Cerebellar nuclear complex (tissue), 1 donor: ENCODE measurements around the gene ENO1.
"Not testable (repeated sequence)": the region's sequence is repeated elsewhere in the genome, so short reads cannot be mapped to it uniquely, and the experiment has no call there.

Source experiments
- DNase-seq, 2 experiments: peaks; one replicate each; lab custom pipeline; 2025; lab: John Stamatoyannopoulos, UW

Gene ENO1

DNA sequence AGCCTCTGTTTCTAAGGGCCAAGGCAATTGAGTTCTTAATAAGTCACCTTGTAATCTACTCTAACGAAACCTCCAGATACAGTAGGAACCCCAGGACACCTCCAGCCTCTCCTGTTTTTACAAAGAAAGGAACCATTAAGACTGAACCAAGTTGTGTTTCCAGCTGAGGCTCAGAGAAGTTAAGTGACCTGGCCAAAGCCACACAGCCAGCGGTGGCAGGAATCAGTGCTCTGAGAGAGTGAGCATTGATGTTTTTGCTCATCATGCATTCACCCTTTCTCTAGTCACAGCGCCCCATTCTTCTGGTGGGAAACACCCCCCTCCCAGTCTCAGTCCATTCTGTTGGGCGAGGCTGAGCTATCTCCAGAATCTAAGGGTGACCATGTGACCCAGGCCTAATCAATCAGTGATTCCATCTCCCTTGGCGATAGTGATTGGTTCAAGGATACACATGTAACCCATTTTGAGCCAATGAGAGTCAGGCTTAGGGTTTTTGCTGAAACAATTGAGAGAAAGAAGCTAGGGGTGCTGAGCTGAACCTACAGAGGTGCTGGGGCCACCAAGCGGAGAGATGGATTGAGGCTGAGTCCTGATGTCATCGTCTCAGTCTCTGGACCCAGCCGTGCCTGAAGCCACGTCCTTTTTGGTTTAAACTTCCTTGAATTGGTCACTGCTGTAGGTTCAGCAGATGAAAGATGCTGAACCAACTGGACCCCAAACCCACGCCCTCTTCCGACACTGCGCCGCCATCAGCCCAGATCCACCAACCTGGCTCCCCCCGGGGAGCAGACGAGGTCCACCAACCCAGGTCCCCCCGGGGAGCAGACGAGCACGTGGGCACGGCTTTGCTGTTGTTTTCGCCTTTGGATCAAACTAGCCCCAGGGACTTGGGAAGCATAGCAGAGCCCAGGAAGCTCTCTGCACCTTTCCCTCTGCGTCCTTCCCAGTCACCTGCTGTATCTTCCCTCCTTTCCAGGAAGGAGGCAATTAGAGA, 33.1 kb downstream of the ENO1 start:
- DNase-seq: no peak

DNA sequence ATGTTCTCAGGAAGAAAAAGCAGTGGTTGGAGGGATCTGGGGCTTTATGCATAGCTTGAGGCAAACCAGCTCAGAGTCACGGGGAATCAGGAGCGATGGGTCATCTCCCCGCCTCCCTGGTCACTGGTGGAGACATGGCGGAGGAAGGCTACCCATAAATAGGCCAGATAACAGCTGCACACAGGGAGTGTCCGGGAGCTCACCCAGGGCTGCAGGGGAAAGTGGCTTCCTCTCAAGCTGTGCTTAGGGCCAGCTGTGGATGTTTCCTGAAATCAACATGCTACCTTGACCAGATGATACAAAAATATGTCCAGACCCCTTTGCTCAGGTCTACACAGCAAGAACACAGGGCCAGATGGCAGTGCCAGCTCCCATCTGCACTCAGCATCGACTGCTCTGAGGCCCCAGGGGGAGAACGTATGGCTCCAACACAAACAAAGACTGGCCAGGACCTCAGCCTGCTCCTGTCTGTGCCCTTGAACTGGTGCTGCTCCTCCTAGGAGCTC, 33.9 kb downstream of the ENO1 start:
- DNase-seq: no peak

DNA sequence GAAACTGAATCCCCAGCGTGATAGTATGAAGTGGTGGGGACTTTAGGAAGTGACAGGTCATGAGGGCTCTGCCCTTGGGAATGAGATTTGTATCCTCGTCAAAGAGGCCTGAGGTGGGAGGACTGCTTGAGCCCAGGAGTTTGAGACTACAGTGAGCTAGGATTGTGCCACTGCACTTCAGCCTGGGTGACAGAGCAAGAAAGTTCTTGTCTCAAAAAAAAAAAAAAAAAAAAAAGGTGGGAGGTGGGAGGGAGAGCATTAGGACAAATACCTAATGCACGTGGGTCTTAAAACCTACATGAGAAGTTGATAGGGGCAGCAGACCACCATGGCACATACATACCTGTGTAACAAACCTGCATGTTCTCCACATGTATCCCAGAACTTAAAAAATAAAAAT, 37.1 kb downstream of the ENO1 start:
- DNase-seq: no peak

DNA sequence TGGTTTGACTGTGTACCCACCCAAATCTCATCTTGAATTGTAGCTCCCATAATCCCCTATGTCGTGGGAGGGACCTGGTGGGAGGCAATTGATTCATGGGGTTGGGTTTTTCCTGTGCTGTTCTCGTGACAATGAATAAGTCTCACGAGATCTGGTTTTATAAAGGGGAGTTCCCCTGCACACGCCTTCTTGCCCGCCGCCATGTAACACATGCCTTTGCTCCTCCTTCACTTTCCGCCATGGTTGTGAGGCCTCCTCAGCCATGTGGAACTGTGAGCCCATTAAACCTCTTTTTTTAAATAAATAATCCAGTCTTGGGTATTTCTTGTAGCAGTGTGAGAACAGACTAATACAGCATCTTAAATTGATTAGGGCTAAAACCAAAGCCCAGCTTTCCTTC, 38.5 kb downstream of the ENO1 start:
- no peak for DNase-seq

DNA sequence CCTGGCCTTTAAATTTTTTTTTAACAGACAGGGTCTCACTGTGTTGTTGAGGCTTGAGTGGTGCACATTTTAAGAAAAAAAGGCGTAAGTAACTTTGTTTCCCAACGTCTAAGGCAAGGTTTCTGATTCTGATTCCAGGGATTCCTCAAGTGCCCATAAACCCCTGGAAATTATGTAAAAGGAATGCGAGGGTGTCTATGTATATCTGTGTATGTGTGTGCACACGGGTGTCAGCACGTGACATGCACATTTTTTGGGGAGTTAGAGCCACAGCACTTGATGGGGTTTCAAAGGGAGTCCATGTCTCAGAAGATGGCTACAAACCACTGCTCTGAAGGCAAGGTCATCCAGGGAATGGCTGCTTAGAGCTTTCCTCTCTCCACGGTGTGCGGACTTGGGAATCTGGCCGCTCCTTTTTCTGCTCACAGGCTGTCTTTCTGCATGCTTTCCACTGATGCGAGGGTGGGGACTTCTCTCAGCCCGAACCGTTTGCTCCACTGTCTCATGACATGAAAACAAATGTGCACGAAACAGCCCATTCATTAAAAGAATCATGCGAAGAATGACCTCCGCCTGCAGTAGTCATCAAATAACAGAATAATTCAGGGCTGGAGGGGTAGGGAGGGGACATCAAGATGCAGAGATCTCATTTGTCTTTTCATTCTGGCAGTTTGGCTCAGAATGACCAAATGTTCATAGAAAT, 42.4 kb downstream of the ENO1 start:
- DNase-seq: no peak

DNA sequence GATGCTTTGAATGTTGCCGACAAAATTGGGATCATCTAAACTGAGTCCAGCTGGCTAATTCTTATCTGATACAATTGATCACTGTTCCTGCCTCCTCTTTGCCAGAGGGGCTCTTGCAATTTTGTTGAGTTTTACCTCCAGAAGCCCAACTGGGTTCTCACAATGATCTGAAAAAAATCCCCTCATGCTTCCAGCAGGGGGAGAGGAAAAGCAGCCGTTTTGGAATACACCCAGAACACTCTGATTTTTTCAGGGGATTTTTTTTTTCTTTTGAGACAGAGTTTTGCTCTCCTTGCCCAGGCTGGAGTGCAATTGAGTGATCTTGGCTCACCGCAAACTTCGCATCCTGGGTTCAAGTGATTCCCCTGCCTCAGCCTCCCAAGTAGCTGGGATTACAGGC, 47.1 kb downstream of the ENO1 start:
- no peak for DNase-seq

DNA sequence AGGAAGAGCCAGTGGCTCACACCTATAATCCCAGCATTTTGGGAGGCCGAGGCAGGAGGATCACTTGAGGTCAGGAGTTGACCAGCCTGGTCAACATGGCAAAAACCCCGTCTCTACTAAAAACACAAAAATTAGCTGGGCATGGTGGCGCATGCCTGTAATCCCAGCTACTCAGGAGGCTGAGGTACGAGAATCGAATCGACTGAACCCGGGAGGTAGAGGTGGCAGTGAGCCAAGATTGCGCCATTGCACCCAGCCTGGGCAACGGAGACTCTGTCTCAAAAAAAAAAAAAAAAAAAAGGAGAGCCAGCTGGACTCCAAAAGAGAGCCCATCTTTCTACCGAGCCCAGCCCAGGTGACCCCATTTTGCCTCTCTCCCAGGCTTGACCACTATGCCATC, 47.8 kb downstream of the ENO1 start:
- not testable (repeated sequence) for DNase-seq

DNA sequence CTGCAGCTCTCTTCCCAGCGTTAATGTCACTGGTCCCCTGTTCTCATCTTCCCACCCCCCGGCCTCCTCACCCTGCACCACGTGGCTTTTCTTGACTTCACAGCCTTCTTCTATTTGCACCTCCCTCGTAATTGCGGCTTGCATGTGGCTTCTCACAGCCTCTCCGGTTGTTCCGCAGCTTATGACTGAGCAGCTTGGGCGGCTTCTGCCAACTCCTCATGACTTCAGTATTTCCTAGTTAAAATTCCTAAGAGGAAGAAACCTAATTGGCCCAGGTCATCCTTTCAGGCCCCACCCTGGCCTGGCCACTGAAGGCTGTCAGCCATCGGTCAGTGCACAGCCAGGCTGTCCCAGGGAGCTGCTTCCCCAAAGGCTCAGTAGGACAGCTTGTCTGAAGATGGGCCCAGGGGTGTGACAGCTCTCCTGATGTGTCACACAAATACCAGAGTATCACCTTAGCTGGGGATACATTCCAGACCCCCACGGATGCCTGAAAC, 52.5 kb downstream of the ENO1 start:
- no peak for DNase-seq

DNA sequence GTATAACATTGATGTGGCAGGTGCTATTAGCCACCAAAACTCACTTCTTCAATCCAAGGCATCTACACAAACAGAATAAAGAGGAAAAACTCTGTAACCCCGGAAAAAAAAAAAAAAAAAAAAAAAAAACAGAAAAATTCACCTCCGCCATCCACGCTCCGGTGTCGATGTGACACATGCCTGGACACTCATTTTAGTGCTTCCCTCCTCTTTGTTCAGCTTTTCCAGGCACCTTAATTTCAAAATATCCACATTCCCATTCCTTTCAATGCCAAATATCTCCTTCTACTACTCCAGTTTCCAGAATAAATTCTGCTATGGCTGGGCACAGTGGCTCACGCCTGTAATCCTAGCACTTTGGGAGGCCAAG, 55.2 kb downstream of the ENO1 start:
- no peak for DNase-seq

DNA sequence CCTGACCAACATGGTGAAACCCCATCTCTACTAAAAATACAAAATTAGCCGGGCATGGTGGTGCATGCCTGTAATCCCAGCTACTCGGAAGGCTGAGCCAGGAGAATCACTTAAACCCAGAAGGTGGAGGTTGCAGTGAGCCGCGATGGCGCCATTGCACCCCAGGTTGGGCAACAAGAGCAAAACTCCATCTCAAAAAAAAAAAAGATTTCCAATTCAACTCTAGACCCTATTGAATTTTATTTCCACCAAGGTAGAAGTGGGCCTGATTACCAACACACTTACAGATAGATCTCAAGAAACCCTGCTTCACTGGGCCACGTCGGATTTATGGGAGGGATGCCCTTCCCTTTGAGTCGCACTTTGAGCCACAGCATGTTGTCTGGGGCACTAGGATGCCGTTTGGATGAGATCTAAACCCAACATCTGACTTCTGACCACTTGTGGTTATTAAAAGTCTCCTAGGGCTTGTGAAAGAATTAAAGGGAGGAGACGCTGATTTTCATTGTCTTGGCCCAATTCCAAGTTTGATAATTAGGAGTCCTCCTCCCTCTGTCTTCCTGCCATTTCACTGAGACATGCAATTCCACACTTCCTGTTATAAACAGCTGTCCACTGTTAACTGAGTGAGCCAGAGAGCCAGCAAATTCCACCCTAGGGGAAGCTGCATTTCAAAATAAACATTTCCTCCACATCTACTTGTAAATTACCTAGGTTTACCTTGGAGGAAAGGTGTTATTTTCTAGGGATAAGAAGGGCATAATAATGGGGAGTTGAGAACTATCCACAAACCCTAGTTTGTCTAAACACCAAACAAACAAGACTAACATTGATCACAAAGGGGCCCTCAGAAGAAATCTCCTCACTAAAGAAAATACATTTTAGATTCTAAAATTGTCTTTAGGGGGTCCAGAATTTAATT, 55.9 kb downstream of the ENO1 start:
- DNase-seq: no peak

DNA sequence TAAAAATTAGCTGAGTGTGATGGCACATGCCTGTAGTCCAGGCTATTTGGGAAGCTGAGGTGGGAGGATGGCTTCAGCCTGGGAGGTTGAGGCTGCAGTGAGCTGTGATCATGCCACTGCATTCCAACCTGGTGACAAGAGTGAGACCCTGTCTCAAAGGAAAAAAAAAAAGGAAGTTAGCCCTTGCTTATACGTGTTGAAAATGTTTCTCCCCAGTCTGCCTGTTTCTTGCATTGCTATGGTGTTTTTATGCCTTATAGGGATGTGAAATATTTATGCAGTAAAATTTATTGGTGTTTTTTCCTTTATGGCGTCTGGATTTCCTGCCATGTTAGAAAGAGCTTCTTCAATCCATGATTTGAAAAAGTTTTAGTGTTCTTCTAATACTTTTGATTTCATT, 57.4 kb downstream of the ENO1 start:
- no peak for DNase-seq

DNA sequence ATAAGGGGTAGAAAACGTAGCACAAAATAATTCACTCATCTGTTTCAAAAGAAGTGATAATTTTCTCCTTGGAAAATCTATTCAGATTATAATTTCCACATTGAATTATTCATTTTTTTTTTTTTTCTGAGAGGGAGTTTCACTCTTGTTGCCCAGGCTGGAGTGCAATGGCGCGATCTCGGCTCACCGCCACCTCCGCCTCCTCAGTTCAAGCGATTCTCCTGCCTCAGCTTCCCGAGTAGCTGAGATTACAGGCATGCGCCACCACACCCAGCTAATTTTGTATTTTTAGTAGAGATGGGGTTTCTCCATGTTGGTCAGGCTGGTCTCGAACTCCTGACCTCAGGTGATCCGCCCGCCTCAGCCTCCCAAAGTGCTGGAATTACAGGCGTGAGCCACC, 59.7 kb downstream of the ENO1 start:
- DNase-seq: not testable (repeated sequence)

DNA sequence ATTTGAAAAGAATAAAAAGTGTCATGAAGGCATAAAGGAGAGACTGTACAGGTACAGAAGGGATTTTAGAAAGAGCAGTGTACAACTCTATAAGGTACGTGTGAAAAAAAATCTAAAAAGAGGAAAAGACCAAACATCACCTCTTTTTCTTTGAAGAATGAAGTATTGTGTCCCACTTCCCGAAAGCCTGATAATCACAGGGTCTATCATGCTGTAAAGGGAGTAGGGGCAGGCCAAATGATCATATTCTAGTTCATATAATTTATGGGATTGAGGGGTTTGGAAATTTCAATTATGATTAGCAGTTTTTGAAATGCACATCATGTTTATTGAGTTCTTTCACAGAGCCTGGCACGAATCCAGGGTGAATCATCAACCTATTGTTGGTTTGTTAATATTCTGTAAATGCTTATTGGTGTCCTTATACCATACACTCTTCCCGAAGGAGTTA, 60.1 kb downstream of the ENO1 start:
- DNase-seq: no peak

DNA sequence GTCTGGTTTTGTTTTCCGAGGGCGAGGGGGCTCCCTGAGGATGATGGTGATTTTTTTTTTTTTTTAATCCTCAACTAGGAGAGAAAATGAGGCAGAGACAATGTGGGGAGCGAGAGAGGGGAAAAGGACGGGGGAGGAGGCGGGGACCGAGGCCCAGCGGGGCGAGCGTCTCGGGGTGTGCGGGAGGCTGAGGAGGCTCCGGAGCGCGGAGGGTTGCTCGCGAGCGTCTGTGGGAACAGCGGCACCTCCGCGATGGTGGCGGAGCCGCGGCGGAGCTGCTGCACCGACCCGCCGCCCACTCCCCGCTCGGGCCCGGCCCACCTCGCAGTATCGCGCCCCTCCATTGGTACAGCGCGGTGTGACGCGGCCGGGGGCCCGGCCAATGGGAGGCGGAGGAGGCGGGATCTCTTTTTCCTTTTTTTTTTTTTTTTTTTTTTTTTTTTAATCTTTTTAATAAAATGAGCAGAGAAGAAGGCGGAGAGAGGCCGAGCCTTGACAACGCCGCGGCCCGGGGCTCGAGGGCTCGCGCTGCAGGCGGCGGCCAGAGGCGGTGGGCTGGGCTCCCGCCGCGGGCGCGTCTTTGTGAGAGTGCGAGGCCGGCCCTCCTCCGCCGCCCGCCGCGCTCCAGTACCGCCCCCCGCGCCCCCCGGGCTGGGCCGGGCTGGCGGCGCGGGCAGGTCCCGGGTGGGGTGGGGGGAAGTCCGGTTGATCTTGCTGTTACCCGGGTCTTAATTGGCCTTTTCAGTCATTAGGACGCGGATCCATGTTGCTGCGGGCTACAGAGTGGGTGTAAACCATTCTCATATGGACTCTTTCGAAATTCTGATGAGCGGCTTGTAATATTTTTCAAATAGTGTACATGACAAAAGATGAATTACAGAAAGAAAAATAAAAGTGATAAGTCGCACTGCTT, 60.8 kb downstream of the ENO1 start, which contains the start of gene RERE:
Gene RERE, minus strand, starts transcription at position 229 of the 913 bp plus-strand sequence.
- peak in 1 of 2 experiments; percentile 71 for DNase-seq

DNA sequence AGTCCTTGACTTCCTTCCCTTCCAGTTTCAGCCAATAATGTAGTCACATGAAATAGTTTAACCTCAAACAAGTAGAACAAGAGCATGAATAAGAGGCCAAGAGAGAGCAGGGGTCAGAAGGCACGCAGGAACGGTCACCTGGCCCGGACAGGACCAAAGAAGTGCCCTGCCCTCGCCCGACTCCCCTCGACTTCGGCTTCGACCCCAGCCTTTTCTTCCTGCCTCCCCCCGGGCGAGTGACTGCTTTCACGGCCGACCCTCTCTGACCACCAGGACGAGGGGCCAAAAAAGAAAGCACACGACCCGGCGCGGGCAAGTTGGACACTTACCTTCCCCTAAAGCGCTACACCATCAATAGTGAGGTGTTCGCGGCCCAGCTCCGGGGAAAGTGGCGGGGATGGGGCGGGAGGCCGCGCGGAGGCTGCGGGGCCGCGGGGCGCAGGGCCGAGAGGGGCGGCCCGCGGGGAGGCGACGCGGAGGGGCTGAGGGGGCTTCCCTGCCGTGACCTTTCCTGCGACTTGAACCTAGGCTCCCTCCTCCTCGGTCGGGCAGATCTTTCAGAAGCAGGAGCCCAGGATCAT, 61.6 kb downstream of the ENO1 start:
- DNase-seq: no peak

DNA sequence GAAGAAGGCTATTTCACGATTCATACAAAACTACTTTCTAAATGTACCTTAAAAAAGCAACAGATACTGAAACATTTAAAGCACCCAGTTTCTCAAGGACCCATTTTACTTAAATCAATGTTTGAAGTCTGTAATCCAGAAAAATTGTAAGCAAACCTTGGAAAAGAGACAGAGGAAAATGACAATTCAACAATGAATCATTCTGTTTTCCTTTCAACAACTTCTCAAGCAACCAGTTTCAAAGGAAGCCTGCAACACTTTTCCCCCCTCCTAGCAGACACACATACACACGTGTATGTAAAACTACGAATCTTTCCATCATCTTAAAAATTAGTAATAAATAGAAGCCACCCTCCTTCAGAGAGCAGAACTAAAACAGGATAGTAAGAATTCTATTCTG, 62.2 kb downstream of the ENO1 start:
- no peak for DNase-seq

DNA sequence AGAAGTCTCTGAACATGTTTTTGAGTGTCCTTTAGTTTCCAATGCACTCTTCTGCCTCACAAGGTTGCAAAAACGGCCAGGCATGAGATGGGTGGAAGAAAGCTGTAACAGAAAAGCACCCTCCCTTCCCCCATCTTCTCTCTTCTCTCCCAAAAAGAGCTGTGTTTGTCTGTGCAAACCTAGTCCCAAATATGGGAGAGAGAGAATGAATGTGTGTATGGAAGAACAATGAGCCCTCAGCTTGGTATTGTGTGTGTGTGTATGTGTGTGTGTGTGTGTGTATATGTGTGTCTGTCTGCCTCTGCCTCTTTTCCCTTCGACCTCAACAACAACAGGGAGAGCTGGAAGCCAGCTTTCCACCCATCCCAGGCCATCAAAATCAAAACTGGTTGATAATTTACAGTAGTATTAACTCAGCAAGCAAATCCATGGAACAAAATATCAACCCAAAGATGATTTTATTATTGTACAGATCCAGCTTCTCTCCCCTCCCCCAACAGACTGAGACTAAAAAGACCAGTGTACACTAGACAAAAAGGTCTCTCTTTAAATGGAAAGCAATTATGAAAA, 62.8 kb downstream of the ENO1 start:
- no peak for DNase-seq

DNA sequence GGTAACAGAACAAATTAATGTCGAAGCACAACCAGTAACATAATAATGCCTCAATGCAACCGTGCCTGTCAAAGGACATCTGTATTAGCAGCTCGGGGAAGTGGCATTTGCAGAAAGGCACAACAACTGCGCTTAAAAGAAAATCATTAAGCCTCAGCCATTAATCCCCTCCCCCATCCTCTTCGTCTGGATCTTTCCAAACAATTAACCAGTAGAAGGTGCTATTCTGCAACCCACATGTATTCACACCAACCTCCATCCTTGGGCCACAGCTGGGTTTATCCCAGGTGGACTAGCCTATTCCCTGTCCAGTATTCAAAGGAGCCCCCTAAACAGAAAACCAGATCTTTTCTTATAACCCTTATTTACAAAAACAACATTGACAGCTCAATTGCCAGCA, 63.6 kb downstream of the ENO1 start:
- no peak for DNase-seq

DNA sequence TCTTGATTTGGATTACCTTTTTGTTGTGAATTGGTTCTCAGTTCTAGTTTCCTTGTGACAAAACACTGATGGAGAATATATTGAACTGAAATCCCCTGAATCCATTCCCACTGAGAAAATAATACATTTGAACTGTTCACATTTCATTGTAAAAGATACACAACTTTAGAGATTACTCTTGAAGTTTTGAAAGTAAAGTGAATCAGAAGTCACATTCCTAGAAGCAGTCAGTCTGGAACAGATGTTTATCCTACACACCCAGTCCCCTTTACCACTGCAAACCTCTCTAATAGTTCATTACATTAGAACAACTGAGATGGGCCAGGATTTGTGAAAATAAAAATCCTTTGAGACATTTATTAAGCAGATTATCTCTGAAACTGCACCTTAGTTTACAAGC, 64.5 kb downstream of the ENO1 start:
- no peak for DNase-seq
